Liver (tissue), 9 donors: ENCODE measurements around the gene KRT34. TPM values are rescaled to one million over a fixed set of nuclear protein-coding genes. Genes with fewer than 3 reads are reported as not detected.

Source experiments
- DNase-seq: peaks from one replicate; pipeline ENCODE4 v3.0.0-alpha.2; 2017; ENCODE audit warnings: low spot score
- H3K27ac ChIP-seq, 2 donors: one replicate each; pipeline ENCODE4 v1.7.0; 2013; ENCODE audit warnings: inconsistent platforms in 2 of 2, low read length in 2 of 2, control low read depth in 1 of 2, low read depth in 1 of 2, mild to moderate bottlenecking in 1 of 2
- H3K27me3 ChIP-seq, 4 donors: one replicate each; pipeline versions ENCODE4 v1.6.1 to v1.7.0; 2013; ENCODE audit warnings: low read length in 3 of 4, inconsistent platforms in 1 of 4, mild to moderate bottlenecking in 1 of 4, moderate library complexity in 1 of 4; ENCODE audit not compliant: control insufficient read depth in 4 of 4, insufficient read depth in 4 of 4
- H3K36me3 ChIP-seq, 4 donors: one replicate each; pipeline versions ENCODE4 v1.6.1 to v1.7.0; 2013; ENCODE audit warnings: low read length in 3 of 4, mild to moderate bottlenecking in 3 of 4, low read depth in 1 of 4, moderate library complexity in 1 of 4; ENCODE audit not compliant: control insufficient read depth in 4 of 4, insufficient read depth in 3 of 4
- H3K4me1 ChIP-seq, 4 donors: one replicate each; pipeline versions ENCODE4 v1.6.1 to v1.7.0; 2013; ENCODE audit warnings: low read length in 3 of 4, mild to moderate bottlenecking in 3 of 4, moderate library complexity in 1 of 4; ENCODE audit not compliant: control insufficient read depth in 4 of 4, insufficient read depth in 4 of 4
- H3K4me3 ChIP-seq, 3 donors: one replicate each; pipeline versions ENCODE4 v1.6.1 to v1.7.0; 2013; ENCODE audit warnings: low read length in 3 of 3, control low read depth in 1 of 3, low read depth in 1 of 3, mild to moderate bottlenecking in 1 of 3
- H3K9ac ChIP-seq, 2 donors: one replicate each; pipeline ENCODE4 v1.7.0; 2013; ENCODE audit warnings: low read length in 2 of 2, mild to moderate bottlenecking in 2 of 2, moderate library complexity in 2 of 2, control low read depth in 1 of 2, low read depth in 1 of 2
- H3K9me3 ChIP-seq, 4 donors: one replicate each; pipeline versions ENCODE4 v1.6.1 to v1.7.0; 2013; ENCODE audit warnings: low read length in 3 of 4; ENCODE audit not compliant: control insufficient read depth in 4 of 4
- CTCF ChIP-seq: fragments of 150-350 bp; IDR thresholded peaks from 2 replicates; pipeline ENCODE4 v1.5.1; 2017; ENCODE audit warnings: improper control_type of control experiment, low read depth, low read length; ENCODE audit not compliant: missing input control
- EGR1 ChIP-seq, 2 donors: IDR thresholded peaks; 2 replicates each; pipeline ENCODE4 v1.6.1; 2016 to 2018; ENCODE audit warnings: antibody characterized with exemption in 2 of 2, low read depth in 2 of 2
- FOXA1 ChIP-seq: IDR thresholded peaks from 2 replicates; pipeline ENCODE4 v1.6.1; 2016; ENCODE audit warnings: antibody characterized with exemption
- FOXA2 ChIP-seq: IDR thresholded peaks from 2 replicates; pipeline ENCODE4 v1.6.1; 2016; ENCODE audit warnings: antibody characterized with exemption
- GABPA ChIP-seq, 2 donors: IDR thresholded peaks in 1 of 2; conservative IDR thresholded peaks in 1 of 2; 2 replicates each; pipeline ENCODE4 v1.6.1; 2016; ENCODE audit warnings: antibody characterized with exemption in 2 of 2, mild to moderate bottlenecking in 1 of 2, moderate library complexity in 1 of 2
- HNF4A ChIP-seq, 2 donors: conservative IDR thresholded peaks; 2 replicates each; pipeline ENCODE4 v1.6.1; 2016; ENCODE audit warnings: antibody characterized with exemption in 2 of 2, mild to moderate bottlenecking in 2 of 2
- HNF4G ChIP-seq: IDR thresholded peaks from 2 replicates; pipeline ENCODE4 v1.6.1; 2016; ENCODE audit warnings: antibody characterized with exemption
- NR2F2 ChIP-seq: IDR thresholded peaks from 2 replicates; pipeline ENCODE4 v1.6.1; 2016; ENCODE audit warnings: antibody characterized with exemption
- RAD21 ChIP-seq, 2 donors: IDR thresholded peaks; 2 replicates each; pipeline ENCODE4 v1.6.1; 2016; ENCODE audit warnings: antibody characterized with exemption in 2 of 2, mild to moderate bottlenecking in 2 of 2
- RXRA ChIP-seq, 2 donors: IDR thresholded peaks; 2 replicates each; pipeline ENCODE4 v1.6.1; 2017 to 2018; ENCODE audit warnings: antibody characterized with exemption in 2 of 2, mild to moderate bottlenecking in 1 of 2
- SP1 ChIP-seq: IDR thresholded peaks from 2 replicates; pipeline ENCODE4 v1.6.1; 2018; ENCODE audit warnings: antibody characterized with exemption, mild to moderate bottlenecking
- TAF1 ChIP-seq: conservative IDR thresholded peaks from 2 replicates; pipeline ENCODE4 v1.6.1; 2016; ENCODE audit warnings: antibody characterized with exemption, mild to moderate bottlenecking
- WGBS: extraction: QIAGEN DNeasy Blood & Tissue Kit; methylation state at CpG from one replicate; pipeline ENCODE4 v1.1.7; 2013; 5-methylcytosine and 5-hydroxymethylcytosine counted together
- polyA plus RNA-seq, 2 donors: library from polyadenylated mRNA; stranded (reverse) in 1 of 2; unstranded in 1 of 2; fragments of 200-250 nt in 1 of 2; fragments of >200 nt in 1 of 2; fragmentation: Nextera tagmentation in 1 of 2; extraction: Ambion mirVana in 1 of 2; gene quantifications; one replicate each; pipeline versions ENCODE4 v1.2.1 to v1.2.3, GENCODE V29; 2013 to 2015
- total RNA-seq, 2 donors: library from RNA; depleted of rRNA; stranded (reverse); fragments of >200 nt; gene quantifications; one replicate each; pipeline ENCODE4 v1.2.3, GENCODE V29; 2014
- TF ChIP-seq, protein P1 (sequence below): IDR thresholded peaks from 2 replicates; pipeline ENCODE4 v1.6.1; 2016; ENCODE audit warnings: antibody characterized with exemption, mild to moderate bottlenecking
- TF ChIP-seq, protein P2 (sequence below): IDR thresholded peaks from 2 replicates; pipeline ENCODE4 v1.6.1; 2016; ENCODE audit warnings: antibody characterized with exemption
- TF ChIP-seq, protein P3 (sequence below): IDR thresholded peaks from 2 replicates; pipeline ENCODE4 v1.6.1; 2016; ENCODE audit warnings: antibody characterized with exemption
- TF ChIP-seq, protein P4 (sequence below): IDR thresholded peaks from 2 replicates; pipeline ENCODE4 v1.6.1; 2016; ENCODE audit warnings: antibody characterized with exemption
- donor health status: healthy.
- donor health status: healthy.
- donor health status: healthy.
- donor health status: healthy.
- donor health status: healthy.

Gene KRT34
- total and polyA plus RNA-seq, 4 donors, result not detected

- TF ChIP-seq, protein P1, sequence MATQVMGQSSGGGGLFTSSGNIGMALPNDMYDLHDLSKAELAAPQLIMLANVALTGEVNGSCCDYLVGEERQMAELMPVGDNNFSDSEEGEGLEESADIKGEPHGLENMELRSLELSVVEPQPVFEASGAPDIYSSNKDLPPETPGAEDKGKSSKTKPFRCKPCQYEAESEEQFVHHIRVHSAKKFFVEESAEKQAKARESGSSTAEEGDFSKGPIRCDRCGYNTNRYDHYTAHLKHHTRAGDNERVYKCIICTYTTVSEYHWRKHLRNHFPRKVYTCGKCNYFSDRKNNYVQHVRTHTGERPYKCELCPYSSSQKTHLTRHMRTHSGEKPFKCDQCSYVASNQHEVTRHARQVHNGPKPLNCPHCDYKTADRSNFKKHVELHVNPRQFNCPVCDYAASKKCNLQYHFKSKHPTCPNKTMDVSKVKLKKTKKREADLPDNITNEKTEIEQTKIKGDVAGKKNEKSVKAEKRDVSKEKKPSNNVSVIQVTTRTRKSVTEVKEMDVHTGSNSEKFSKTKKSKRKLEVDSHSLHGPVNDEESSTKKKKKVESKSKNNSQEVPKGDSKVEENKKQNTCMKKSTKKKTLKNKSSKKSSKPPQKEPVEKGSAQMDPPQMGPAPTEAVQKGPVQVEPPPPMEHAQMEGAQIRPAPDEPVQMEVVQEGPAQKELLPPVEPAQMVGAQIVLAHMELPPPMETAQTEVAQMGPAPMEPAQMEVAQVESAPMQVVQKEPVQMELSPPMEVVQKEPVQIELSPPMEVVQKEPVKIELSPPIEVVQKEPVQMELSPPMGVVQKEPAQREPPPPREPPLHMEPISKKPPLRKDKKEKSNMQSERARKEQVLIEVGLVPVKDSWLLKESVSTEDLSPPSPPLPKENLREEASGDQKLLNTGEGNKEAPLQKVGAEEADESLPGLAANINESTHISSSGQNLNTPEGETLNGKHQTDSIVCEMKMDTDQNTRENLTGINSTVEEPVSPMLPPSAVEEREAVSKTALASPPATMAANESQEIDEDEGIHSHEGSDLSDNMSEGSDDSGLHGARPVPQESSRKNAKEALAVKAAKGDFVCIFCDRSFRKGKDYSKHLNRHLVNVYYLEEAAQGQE, result no peak
- TF ChIP-seq RAD21 (IDR thresholded peaks at IDR 0.05) (no peak), EGR1 (IDR thresholded peaks at IDR 0.05; ENCODE audit: low read depth in 2 of 2) (no peak), SP1 (no peak), NR2F2 (no peak), CTCF (no peak), HNF4G (no peak), FOXA2 (no peak), HNF4A (conservative IDR thresholded peaks at IDR 0.05) (no peak), FOXA1 (no peak), GABPA (IDR thresholded peaks at IDR 0.05 in 1 of 2, conservative IDR thresholded peaks at IDR 0.05 in 1 of 2) (no peak), TAF1 (no peak)
- TF ChIP-seq, protein P2, sequence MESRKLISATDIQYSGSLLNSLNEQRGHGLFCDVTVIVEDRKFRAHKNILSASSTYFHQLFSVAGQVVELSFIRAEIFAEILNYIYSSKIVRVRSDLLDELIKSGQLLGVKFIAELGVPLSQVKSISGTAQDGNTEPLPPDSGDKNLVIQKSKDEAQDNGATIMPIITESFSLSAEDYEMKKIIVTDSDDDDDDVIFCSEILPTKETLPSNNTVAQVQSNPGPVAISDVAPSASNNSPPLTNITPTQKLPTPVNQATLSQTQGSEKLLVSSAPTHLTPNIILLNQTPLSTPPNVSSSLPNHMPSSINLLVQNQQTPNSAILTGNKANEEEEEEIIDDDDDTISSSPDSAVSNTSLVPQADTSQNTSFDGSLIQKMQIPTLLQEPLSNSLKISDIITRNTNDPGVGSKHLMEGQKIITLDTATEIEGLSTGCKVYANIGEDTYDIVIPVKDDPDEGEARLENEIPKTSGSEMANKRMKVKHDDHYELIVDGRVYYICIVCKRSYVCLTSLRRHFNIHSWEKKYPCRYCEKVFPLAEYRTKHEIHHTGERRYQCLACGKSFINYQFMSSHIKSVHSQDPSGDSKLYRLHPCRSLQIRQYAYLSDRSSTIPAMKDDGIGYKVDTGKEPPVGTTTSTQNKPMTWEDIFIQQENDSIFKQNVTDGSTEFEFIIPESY, result no peak
- TF ChIP-seq, protein P3, sequence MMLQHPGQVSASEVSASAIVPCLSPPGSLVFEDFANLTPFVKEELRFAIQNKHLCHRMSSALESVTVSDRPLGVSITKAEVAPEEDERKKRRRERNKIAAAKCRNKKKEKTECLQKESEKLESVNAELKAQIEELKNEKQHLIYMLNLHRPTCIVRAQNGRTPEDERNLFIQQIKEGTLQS, result no peak
- TF ChIP-seq, protein P4, sequence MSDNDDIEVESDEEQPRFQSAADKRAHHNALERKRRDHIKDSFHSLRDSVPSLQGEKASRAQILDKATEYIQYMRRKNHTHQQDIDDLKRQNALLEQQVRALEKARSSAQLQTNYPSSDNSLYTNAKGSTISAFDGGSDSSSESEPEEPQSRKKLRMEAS, result no peak
- no peak for DNase-seq
- no peak overlapping the region for H3K4me3 ChIP-seq
- H3K36me3 ChIP-seq, result no peaks in the 10 kb centered on the region
- WGBS, result 47% methylated on average over 3 of the region's 3 CpGs
- no peaks in the 10 kb centered on the region for H3K9me3 ChIP-seq
- H3K27me3 ChIP-seq, result no peaks in the 10 kb centered on the region
- no peaks in the 10 kb centered on the region for H3K4me1 ChIP-seq
- no peak overlapping the region for H3K27ac ChIP-seq
- H3K9ac ChIP-seq, result no peak overlapping the region
These were observed 41.6 kb downstream of the KRT34 start for GRCh38 chr17:41340494-41340893.

DNA sequence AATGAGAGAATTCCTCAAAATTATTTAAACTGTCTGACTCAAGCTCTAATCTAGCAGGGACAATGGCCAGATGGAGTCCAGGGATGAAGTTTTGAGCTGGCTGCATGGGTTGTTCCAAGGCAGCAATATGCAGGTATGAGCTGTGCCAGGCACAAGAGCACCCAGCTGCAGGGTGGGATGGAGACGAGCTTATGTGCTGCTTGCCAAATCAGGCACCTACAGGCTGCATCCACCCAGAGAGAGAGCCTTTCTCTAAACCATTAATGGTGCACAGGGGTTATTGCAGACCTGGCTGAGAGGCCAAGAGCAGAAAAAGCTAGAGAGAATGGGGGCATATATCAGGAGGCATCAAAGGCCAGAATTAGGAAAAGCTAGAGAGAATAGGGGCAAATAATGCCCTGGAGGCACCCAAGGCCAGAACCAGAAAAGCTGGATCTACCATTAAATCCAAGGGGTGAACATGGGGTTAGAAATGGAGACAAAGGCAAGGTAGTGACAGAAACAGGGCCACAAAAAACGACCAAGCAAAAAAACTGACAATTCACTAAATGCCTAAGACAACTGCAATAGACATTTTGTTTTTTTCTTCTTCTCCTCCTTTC lies 42.4 kb downstream of the KRT34 start:
- Histone ChIP-seq H3K36me3 (no peaks in the 10 kb centered on the region), H3K27me3 (no peaks in the 10 kb centered on the region), H3K9me3 (no peaks in the 10 kb centered on the region), H3K9ac (no peak overlapping the region), H3K27ac (no peak overlapping the region), H3K4me3 (no peak overlapping the region), H3K4me1 (no peaks in the 10 kb centered on the region)
- DNase-seq, result no peak
- TF ChIP-seq, protein P1, result no peak
- no peak for TF ChIP-seq CTCF
- TF ChIP-seq, protein P3, result no peak
- TF ChIP-seq RXRA (IDR thresholded peaks at IDR 0.05), result no peak
- WGBS, result 55% methylated on average over 2 of the region's 2 CpGs
